NCI-H1105 treated with DMSO at 0.1 percent for 48 hours (cell line): ENCODE data around the gene ELANE.
"Not testable (repeated sequence)": the region's sequence is repeated elsewhere in the genome, so short reads cannot be mapped to it uniquely, and the experiment has no call there.

Source experiments
- DNase-seq: peaks from one replicate; lab custom pipeline; 2025; lab: John Stamatoyannopoulos, UW

ELANE gene

DNA sequence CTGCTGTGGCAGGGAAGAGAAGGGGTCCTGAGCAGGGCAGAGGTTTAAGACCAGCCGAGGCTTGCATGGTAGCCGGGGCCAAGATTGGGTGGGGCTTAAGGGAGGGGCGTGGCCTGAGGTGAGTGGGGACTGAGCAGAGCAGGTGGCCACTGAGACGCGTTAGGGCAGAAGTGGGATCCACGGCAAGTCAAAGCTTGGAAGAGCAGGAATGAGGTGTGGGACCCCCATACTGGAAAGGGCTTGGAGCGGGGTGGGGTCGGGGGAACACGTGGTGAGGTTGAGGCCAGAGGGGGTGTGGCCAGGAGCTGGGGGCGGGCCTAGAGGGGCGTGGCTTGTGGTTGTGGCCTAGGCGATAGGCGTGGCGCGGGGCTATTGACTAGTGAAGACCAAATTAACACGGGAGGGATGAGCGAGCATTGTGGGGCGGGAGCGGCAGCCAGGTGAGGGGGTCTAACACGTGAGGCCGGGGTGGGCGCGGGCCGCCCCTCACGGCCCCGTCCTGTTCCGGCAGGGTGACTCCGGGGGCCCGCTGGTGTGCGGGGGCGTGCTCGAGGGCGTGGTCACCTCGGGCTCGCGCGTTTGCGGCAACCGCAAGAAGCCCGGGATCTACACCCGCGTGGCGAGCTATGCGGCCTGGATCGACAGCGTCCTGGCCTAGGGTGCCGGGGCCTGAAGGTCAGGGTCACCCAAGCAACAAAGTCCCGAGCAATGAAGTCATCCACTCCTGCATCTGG is 10.6 kb downstream of the ELANE start:
- no peak for DNase-seq

DNA sequence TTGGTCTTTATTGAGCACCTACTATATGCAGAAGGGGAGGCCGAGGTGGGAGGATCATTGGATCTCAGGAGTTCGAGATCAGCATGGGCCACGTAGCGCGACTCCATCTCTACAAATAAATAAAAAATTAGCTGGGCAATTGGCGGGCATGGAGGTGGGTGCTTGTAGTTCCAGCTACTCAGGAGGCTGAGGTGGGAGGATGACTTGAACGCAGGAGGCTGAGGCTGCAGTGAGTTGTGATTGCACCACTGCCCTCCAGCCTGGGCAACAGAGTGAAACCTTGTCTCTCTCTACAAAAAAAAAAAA is 11.2 kb downstream of the ELANE start:
- no peak for DNase-seq

- no peak for DNase-seq
These were observed 14.7 kb downstream of the ELANE start for GRCh38 chr19:866769-867300.

GRCh38 chr19:867301-867793 is 15.2 kb downstream of the ELANE start:
- DNase-seq: no peak

DNA sequence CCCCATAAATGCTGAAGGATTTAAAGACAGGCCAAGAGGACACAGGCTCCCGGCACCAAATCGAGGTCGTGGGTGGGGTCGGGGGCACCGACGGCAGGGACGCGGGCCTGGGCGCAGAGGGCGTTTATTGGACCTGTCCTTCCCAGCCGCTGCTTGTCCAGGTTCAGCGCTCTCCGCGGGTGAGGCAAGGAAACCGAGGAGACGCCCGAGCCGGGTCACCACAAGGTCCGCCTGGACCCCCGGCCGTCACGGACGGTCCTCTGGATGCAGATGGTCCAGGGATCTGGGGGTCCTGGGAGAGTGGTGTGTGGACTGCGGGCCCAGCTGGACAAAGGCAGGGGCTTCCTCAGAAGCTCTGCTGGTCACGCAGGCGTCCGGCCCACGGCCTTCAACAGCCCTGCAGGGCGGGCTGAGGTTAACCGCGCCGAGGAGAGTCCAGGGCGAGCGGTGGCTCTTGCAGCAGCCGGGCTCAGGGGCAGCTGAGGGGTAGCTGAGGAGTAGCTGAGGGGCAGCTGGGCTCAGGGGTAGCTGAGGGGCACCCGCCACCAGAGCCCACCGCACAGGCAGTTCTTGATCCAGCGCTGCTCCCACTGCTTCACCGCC is 15.9 kb downstream of the ELANE start:
- DNase-seq: no peak

- no peak for DNase-seq
These were observed 16.5 kb downstream of the ELANE start for GRCh38 chr19:868458-869244.

- DNase-seq: no peak
These were observed 17.4 kb downstream of the ELANE start for GRCh38 chr19:869245-870177.

DNA sequence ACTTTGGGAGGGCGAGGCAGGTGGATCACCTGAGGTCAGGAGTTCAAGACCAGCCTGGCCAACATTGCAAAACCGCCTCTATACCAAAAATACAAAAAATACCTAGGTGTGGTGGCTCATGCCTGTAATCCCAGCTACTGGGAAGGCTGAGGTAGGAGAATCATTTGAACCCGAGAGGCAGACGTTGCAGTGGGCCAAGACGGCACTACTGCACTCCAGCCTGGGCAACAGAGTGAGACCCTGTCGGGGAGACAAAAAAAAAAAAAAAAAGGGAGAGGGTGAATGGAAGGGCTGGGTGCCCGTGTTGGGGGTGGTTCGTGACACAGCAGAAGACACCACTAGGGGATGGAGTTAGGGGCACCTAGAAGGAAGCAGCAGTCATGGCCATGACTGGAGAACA is 18.2 kb downstream of the ELANE start:
- DNase-seq: no peak

DNA sequence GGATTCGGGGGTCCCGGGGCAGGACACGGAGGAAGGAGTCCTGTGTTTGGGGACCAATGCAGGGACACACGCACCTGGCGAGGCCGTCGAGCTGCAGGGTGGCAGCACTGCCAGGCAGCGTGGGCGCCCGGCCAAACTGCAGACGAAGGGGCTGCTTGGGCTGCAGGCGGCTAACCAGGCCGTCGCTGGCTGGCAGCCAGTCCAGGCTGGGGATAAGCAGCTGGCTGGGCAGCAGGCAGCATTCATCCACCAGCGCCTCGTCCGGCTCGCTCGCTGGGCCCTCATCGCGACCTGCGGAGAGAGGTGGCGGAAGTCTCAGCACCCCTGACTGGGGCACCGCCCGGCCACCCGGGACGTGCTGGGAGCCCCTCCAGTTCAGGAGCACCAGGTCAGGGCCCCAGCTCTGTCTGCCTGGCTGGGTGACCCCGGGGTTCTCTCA is 18.9 kb downstream of the ELANE start:
- DNase-seq: peak; percentile 30

- peak; percentile 30 for DNase-seq
These were observed 19.6 kb downstream of the ELANE start for GRCh38 chr19:871446-872265.

DNA sequence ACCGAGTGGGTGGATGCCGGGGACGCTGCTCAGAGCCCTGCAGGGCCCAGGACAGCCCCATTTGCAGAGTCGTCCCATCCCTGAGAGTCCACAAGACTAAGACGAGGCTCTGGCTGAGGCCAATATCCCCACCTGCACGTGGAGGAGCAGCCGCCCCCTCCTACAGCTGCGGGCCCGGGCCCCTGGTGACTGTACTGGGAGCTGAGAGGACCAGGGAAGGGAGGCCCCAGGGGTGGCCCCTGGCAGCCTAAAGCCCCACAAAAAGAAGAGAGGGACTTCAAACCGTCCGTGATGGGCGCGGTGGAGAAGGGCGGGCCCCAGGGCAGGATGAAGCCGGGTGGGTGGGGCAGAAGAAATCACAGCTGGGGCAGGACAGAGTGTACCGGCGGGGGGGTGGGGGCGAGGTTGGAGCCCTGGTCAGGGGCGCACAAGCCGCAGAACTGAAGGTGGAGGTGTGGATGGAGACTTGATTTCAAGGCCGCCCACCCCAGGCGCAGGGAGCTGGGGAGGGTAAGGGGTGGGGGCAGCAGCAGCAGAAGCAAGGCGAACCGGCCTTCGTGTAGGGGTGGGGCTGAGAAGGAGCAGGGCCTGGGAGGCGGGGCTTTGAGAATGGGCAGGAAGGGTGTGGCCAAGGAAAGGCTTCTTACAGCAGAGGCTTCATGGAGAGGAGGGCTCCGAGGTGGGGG is 20.3 kb downstream of the ELANE start:
- DNase-seq: peak; percentile 65

DNA sequence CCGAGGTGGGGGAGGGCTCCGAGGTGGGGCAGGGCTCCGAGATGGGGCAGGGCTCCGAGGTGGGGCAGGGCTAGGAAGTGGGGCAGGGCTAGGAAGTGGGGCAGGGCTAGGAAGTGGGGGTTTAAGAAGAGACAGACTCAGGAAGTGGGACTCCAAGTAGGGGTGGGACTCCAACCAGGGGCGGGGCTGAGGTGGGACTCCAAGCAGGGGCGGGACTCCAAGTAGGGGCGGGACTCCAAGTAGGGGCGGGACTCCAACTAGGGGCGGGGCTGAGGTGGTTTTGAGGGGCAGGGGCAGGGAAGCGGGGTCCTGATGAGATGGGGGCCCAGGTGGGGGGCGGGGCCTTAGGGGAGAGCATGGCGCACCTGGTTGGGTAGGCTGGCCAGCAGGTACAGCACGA is 21.0 kb downstream of the ELANE start:
- DNase-seq: peak; percentile 13

DNA sequence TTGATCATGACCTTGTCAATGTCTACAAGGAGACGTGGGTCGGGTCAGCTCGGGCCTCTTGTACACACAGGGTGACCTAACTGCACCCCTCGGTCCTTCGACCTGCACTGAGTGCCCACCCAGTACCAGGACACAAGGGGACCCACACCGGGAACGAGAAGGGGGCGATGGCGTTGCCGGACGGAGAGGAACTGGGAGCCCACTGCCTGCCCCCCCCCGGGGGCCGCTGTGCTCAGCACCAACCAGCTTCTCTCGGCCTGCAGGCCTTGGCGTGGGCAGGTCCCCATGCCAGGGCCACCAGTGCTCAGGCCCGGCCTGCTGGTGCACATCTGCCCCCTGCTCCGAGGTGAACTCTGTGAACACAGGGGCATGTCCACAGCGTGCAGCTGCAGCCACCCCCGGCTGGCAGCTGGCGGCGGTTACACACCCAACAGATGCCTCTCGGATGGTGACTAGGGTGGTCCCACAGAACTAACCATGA is 21.5 kb downstream of the ELANE start:
- no peak for DNase-seq

DNA sequence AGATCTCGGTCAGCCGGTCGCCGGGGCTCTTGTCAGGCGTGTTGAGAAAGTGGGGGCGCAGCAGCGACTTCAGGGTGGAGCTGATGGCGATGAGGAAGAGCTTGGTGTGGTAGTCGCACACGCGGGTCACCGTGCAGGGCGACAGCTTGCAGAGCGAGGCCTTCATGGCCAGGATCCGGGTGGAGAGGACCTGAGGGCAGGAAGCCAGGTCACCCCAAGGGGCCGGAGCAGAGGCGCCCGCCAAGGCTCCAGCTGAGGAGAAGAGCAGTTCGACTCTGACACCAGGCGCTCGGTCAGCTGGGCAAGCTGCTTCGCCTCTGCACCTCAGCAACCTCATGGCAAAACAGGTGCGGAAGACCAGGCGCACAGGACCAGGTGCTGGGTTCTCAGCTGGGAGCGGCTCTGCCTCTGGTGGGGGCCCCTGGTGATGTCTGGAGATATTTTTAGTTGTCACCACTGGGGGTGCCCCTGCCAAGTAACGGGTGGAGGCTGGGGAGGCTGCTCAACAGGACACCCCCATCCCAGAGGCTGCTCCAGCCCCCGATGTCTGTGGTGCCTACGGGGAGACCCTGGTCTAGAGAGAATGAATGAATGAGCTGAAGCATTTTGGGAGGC is 23.3 kb downstream of the ELANE start:
- DNase-seq: no peak

DNA sequence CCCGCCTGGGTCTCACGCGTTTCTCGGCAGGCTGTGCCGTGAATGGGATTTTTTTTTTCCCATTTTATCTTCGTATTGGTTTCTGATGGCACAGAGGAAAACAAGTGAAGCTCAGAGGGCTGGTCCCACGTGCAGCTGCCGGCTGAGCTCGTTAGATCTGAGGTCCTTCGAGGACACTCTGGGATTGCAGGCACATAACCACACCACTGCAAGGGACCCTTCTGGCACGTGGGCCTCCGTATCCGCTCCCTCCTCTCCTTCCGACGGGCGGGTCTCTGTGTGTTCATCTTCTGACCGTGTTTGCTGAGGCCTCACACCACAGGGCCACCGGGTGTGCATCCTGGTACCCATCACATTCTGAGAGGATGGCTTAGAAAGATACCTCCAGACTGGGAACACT is 24.0 kb downstream of the ELANE start:
- DNase-seq: no peak

GRCh38 chr19:876780-877314 is 24.7 kb downstream of the ELANE start:
- no peak for DNase-seq

DNA sequence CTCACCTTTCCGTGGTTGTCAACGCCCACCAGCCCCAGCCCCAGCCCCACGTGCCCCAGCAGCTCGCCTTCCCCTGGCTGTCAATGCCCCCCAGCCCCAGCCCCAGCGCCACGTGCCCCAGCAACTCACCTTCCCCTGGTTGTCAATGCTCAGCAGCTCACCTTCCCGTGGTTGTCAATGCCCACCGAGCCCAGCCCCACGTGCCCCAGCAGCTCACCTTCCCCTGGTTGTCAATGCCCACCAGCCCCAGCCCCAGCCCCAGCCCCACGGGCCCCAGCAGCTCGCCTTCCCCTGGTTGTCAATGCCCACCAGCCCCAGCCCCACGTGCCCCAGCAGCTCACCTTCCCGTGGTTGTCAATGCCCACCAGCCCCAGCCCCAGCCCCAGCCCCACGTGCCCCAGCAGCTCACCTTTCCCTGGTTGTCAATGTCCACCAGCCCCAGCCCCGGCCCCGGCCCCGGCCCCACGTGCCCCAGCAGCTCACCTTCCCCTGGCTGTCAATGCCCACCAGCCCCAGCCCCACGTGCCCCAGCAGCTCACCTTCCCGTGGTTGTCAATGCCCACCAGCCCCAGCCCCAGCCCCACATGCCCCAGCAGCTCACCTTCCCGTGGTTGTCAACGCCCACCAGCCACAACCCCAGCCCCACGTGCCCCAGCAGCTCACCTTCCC is 26.0 kb downstream of the ELANE start:
- not testable (repeated sequence) for DNase-seq

DNA sequence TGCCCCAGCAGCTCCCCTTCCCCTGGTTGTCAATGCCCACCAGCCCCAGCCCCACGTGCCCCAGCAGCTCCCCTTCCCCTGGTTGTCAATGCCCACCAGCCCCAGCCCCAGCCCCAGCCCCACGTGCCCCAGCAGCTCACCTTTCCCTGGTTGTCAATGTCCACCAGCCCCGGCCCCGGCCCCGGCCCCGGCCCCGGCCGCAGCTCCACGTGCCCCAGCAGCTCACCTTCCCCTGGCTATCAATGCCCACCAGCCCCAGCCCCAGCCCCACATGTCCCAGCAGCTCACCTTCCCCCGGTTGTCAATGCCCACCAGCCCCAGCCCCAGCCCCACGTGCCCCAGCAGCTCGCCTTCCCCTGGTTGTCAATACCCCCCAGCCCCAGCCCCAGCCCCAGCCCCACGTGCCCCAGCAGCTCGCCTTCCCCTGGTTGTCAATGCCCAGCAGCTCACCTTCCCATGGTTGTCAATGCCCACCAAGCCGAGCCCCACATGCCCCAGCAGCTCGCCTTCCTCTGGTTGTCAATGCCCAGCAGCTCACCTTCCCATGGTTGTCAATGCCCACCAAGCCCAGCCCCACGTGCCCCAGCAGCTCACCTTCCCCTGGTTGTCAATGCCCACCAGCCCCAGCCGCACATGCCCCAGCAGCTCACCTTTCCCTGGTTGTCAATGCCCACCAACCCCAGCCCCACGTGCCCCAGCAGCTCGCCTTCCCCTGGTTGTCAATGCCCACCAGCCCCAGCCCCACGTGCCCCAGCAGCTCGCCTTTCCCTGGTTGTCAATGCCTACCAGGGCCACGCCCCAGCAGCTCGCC is 26.9 kb downstream of the ELANE start:
- not testable (repeated sequence) for DNase-seq
